ENCODE data around the gene GRK2.

GRK2 gene

DNA sequence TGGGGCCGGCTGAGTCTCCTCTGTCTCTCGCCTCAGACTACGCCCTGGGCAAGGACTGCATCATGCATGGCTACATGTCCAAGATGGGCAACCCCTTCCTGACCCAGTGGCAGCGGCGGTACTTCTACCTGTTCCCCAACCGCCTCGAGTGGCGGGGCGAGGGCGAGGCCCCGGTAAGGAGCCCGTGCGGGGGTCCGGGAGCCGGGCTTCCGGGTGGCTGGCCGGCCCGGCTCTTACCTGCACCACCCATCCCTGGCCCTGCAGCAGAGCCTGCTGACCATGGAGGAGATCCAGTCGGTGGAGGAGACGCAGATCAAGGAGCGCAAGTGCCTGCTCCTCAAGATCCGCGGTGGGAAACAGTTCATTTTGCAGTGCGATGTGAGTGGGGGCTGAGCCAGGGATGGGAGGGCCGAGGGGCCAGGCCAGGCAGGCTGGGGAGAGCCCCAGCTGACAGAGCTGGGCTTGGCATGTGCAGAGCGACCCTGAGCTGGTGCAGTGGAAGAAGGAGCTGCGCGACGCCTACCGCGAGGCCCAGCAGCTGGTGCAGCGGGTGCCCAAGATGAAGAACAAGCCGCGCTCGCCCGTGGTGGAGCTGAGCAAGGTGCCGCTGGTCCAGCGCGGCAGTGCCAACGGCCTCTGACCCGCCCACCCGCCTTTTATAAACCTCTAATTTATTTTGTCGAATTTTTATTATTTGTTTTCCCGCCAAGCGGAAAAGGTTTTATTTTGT lies 18.7 kb downstream of the GRK2 start:
- DNase-seq: no peak

DNA sequence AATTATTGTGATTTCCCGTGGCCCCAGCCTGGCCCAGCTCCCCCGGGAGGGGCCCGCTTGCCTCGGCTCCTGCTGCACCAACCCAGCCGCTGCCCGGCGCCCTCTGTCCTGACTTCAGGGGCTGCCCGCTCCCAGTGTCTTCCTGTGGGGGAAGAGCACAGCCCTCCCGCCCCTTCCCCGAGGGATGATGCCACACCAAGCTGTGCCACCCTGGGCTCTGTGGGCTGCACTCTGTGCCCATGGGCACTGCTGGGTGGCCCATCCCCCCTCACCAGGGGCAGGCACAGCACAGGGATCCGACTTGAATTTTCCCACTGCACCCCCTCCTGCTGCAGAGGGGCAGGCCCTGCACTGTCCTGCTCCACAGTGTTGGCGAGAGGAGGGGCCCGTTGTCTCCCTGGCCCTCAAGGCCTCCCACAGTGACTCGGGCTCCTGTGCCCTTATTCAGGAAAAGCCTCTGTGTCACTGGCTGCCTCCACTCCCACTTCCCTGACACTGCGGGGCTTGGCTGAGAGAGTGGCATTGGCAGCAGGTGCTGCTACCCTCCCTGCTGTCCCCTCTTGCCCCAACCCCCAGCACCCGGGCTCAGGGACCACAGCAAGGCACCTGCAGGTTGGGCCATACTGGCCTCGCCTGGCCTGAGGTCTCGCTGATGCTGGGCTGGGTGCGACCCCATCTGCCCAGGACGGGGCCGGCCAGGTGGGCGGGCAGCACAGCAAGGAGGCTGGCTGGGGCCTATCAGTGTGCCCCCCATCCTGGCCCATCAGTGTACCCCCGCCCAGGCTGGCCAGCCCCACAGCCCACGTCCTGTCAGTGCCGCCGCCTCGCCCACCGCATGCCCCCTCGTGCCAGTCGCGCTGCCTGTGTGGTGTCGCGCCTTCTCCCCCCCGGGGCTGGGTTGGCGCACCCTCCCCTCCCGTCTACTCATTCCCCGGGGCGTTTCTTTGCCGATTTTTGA lies 19.5 kb downstream of the GRK2 start:
- DNase-seq: no peak

DNA sequence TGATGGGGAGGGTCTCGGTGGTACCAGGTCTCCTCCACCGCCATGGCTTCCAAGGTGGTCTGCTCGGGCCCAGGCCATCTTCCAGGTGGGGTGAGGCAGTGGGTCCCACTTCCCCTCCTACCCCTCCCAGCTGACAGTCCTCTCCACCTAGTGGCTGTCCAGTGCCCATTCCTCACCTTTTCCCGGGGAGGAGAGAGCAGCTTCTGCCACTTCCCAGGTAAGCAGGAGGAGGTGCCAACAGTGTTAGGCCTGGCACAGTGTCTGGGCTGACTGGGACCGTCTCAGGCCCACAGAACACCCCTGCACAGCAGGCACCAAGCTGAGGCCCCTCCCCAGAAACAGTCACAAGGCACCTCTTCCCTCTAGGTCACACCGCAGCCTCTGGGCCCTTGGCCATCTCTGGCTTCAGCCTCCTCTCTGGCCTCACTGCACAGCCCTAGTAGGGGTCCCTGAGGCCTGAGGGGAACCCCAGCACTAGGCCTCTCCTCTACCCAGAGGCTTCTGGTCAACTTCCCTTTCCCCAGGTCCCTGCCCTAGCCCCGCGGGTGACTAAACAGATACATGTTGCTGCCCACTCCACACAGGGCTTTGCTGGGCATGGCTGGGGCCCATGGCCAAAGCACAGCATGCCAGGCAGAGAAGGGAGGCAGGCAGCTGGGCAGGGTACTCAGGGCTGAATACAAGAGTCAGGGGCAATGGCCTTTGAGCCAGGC lies 20.5 kb downstream of the GRK2 start:
- no peak for DNase-seq

DNA sequence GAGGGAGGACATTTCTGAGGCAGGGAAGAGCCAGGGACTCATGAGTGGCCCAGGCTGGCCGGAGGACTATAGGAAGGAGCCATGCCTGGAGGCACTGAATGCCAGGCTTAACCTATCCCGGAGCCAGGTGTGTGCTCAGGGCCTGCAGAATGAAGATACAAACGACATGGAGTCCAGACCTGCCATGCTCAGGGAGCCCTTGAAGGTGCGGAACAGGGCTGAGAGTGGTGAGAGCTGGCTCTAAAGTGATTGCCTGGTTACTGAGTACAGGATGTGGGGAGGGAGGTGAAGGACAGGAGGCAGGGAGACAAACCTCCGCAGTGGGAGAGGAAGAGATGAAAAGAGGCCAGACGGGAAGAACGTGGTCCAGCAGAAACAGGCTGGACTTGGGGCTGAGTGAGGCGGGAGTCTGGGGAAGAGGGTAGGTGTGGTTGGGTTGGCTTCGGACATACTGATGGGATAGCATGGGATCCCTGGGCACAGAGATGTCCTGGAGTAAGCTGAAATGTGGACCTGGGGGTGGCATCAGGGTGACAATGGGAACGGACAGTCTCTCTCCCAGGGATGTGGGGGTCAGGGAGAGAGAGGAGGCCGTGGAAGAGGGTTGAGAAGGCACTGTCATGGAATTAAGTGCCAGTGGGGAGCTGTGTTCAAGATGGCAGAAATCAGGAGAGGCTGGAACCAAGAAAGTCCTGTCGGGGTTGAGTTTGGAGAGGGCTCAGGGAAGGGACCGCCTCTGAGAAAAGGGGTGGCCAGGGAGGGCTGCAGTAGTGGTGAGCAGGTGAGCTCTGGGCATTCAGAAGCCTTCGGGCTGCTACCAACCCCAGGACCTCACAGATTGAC lies 21.3 kb downstream of the GRK2 start:
- DNase-seq: no peak

DNA sequence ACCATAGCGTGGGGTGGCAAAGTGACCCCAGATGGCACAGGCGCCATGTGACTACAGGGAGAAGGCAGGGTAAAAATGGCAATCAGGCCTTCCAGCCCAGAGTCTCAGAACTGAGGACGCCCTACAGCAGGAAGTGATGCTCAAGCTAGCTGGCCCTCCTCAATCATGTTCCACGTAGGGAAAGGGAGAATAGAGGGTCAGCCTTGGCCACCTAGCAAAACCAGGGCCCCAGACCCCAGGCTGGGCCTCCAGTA lies 21.9 kb downstream of the GRK2 start:
- no peak for DNase-seq

DNA sequence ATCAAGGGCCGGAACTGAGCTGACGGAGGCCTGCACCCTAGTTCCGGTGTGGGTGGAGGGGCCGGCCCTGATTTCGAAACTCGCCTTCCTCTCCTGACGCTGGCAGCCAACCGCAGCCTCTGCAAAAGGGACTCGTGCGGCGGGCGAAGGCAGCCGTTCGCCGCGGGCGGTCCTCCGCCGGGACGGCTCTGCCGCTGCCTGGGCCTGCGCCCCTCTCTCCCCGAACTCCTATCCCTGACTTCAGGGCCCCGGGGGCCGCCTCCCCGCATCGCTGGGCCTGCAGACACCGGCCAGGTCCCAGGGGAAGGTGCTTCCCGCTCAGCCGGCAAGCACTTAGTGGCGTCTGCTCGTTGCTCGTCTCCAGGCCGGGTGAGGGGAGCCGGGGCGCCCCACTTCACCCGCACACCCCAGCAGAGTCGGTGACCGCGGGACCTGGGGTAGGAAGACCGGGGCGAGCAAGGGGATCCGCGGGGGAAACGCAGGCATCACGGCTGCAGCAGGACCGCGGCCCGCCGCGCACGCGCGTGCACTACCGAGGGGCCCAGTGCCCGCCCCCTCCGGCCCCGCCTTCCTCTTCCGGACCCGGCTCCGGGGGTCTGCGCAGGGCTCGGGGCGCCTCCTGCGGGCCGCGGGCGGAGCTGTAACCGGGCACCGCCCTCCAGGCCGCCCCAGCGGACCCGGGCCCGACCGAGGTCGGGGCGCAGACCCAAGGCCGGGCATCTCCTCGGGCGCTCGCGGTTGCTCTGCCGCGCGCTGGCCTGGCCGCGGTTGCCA lies 22.4 kb downstream of the GRK2 start:
- peak; percentile 94 for DNase-seq

DNA sequence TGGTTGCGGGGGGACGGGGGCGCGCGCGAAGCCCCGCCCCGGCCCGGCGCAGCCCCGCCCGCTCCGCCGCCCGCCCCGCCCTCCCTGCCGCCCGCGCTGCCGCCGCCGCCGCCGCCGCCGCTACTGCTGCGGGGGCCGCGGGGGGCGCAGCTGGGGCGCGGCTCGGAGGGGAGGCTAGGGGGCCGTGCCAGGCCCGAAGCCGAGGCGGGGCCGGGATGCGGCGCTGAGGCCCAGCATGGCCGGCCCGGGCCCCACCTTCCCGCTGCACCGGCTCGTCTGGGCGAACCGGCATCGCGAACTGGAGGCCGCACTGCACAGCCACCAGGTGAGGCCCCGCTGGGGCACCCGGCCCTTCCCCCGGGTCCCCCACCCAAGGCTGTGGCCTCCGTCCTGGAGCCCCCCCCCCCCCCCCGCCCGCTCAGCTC lies 23.0 kb downstream of the GRK2 start, which contains the start of gene ANKRD13D:
TSS of gene ANKRD13D (plus strand) at position 78 of the 425 bp plus-strand sequence. CDS start at position 236, 158 bp downstream.
- DNase-seq: no peak

DNA sequence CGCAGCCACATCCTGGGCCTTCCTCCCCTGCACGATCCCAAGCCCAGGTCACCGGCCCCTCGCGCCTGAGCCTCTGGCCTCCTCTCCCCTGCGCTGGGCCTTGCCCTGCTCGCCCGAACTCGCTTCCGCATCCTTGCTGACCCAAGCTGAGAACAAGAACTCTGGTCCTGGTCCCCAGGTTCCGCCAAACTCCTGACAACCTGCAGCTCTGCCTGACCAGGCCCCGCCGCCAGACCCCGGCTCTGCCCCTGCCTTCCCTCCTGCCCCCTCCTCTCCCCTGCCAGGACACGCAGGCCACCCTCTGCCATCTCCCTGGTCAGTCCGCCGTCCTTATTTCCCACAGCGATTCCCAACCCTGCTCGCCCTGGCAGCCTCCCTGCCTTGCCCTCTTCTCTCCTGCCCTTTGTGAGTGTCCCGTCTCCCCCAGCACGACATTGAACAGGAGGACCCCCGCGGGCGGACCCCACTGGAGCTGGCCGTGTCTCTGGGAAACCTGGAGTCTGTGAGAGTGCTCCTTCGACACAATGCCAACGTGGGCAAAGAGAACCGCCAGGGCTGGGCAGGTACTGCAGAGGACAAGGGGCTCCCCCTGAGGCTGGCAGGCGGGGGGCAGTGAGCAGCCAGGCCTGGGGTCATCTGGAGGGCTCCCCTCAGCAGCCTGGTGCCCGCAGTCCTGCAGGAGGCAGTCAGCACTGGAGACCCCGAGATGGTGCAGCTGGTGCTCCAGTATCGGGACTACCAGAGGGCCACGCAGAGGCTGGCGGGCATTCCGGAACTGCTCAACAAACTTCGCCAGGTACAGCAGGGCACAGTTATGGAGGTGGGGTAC lies 23.6 kb downstream of the GRK2 start:
- DNase-seq: peak; percentile 64

DNA sequence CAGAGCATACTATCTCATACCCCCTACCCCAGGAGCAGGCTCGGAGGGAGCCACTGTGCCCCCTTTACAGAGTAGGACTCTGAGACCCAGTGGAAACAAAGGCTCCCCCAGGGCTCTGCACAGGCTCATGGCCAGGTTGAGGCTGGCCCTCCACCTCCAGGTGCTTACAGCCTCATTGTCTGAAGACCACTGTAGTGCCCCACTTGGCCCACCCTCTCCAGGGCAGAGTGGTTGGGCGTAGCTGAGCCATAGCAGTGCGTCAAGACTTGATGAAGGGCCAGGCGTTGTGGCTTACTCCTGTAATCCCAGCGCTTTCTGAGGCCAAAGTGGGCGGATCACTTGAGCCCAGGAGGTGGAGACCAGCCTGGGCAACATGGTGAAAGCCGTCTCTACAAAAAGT lies 24.5 kb downstream of the GRK2 start:
- no peak for DNase-seq

DNA sequence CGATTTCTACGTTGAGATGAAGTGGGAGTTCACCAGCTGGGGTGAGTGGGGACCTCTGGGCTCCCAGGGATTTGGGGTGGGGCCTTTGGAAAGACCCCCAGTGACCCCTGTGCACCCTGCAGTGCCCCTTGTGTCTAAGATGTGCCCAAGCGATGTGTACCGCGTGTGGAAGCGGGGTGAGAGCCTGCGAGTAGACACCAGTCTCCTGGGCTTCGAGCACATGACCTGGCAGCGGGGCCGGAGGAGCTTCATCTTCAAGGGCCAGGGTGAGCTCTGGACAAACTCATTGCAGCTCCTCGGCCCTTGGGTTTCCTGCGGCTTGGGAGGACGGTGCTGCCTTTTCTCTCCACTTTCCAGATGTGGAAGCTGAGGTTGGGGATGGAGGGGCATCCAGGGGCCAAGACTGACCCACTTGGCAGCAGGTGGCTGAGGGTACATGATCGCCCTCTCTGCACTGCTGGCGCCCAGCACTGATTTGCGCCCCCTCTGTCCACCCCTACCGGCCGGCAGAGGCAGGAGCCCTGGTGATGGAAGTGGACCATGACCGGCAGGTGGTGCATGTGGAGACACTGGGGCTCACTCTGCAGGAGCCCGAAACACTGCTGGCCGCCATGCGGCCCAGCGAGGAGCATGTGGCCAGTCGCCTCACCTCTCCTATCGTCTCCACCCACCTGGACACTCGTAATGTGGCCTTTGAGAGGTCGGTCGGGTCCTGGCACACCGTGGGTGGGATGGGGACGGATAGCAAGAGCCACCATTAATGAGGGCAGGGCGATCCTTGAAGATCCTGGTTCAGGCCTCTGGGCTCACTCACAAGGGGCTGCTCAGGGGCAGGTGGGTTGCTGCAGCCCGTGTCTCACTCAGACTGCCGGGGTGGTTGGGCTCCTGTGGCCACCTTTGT lies 25.5 kb downstream of the GRK2 start:
- no peak for DNase-seq

DNA sequence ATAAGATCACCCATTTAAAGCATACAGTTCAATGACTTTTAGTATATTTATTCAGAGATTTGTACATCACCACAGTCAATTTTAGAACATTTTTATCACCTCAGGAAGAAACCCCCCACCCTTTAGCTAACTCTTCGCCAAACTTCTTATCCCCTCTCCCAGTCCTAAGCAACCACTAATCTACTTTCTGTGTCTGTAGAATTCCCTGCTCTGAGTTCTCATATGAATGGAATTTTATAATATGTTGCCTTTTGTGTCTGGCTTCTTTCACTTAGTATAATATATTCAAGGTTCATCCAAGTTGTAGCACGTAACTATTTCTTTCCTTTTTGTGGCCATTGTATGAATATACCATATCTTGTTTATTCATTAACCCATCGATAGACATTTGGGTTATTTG lies 26.4 kb downstream of the GRK2 start:
- no peak for DNase-seq

DNA sequence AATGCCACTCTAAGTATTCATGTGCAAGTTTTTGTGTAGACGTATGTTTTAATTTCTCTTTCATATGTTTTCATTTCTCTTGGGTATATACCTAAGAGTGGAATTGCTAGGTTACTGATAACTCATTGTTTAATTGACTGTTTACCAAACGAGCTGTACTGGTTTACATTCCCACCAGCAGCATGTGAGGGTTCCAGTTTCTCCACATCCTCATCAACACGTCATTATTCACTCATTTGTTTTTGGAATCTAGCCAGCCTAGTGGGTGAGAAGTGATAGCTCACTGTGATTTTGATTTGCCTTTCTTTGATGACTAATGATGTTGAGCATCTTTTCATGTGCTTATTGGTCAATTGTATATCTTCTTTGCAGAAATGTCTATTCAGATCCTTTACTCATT lies 26.8 kb downstream of the GRK2 start:
- no peak for DNase-seq

DNA sequence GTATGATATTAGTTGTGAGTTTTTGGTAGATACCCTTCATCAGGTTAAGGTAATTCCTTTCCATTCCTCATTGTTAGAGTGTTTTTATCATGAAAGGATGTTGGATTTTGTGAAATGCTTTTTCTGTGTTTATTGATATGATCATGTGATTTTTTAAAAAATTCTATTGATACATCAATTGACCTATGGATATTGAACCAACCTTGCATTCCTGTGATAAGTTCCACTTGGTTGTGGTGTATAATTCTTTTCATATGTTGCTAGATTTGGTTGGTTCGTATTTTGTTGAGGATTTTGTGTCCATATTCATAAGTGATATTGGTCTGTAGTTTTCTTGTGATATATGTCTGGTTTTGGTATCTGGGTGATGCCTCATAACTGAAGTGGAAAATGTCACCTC lies 29.6 kb downstream of the GRK2 start:
- peak; percentile 33 for DNase-seq

DNA sequence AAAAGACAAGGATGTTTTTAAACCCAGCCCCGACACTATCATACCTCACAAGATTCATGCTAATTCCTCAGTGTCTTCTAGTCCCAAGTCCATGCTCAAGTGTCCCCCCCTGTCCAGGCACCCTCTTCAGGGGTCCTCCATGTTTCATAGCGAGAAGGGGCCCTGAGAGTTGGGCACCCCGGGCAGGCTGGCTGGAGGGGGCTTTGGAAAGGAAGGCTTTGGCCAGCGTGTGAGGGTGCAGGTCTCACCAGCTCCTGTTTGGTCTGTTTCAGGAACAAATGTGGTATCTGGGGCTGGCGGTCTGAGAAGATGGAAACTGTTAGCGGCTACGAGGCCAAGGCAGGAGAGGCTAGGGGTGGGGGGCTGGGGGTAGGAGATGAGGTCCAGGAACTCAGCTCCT lies 32.5 kb downstream of the GRK2 start:
- no peak for DNase-seq

DNA sequence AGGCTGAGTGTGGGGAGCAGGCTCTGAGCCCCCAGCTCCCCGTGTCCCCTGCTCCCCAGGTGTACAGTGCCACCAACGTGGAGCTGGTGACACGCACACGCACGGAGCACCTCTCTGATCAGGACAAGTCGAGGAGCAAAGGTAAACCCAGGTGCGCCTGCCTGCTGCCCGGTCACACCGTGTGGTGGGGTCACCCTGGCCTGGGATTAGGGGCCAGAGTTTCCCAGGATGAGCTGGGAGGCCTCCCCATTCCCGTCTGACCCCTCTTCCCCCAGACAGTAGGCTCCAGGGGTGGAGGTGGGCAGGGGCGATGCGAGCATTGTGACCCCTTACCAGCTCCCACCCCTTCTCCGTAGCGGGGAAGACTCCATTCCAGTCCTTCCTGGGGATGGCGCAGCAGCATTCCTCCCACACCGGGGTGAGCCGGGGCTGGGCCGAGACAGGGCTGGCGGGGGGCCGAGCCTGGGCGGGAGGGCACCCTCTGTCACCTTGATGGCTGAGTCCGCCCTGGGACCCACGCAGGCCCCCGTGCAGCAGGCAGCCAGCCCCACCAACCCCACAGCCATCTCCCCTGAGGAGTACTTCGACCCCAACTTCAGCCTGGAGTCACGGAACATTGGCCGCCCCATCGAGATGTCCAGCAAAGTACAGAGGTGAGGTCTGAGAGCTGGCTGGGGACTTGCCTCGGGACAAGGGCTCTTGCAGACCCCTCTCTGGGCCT lies 33.4 kb downstream of the GRK2 start:
- no peak for DNase-seq

DNA sequence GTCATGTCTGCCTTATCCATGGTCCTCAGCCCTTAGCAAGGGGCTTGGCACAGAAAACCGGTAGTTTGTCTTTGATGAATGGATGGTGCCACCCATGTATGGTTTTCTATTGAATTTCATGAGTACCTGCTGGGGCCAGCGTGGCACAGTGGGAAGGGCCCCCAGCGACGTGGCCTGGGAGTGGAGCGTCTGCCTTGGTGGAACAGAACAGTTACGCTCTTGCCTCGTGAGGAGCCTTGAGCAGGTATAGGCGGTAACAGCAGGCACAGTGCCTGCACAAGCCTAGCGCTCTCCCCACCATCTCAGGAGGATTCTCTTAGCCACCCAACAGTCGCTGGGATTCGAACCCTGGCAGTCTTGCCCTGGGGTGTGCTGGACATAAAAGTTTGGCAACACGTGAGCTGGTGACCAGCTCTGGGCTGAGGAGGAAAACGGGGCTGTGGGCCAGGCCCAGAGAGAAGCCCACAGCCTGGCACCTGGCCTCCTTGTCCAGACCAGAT lies 34.0 kb downstream of the GRK2 start:
- no peak for DNase-seq

DNA sequence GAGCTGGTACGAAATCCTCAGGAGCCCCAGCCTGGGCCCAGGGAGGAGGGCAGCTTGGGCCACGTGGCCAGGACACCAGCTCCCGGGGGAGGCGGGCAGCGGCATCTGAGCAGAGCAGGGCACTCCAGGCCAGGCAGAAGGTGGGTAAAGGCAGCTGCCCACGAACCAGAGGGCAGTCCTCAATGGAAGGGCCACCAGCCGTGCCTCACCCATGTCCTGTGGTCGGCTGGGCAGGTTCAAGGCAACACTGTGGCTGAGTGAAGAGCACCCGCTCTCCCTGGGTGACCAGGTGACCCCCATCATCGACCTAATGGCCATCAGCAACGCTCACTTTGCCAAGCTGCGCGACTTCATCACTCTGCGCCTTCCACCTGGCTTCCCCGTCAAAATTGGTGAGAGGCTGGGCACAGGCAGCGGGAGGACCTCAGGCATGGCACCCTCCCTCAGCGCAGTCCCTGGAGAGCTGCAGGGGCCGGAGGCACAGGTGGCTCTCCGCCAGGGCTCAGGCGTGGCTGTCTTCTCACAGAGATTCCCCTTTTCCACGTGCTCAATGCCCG lies 34.6 kb downstream of the GRK2 start:
- DNase-seq: no peak

DNA sequence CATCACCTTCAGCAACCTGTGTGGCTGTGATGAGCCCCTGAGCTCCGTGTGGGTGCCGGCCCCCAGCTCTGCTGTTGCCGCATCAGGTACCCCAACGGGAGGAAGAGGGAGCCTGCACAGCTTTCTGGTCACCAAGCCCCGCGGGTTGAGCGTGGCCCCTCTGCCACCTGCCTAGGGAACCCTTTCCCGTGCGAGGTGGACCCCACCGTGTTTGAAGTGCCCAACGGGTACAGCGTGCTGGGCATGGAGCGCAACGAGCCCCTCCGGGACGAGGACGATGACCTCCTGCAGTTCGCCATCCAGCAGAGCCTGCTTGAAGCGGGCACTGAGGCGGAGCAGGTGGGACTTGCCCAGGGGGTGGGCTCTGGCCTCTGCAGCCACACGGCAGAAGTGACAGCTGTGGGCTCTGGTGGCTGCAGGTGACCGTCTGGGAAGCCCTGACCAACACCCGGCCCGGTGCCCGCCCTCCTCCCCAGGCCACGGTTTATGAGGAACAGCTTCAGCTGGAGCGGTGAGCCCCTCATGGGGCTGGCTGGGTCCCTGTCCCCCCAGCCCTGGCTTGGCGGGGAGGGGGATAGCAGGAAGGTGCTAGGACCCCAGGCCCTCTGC lies 35.1 kb downstream of the GRK2 start:
- DNase-seq: no peak

All from OCI-M1 (cell line).